SK-N-MC (cell line): ENCODE results near the gene ASIC5.

Experiments
- EZH2 ChIP-seq: fragments of 200-600 bp; sonication (generic); IDR thresholded peaks from one replicate; pipeline ENCODE4 v1.6.1; 2017; ENCODE audit warnings: antibody characterized with exemption
- POLR2AphosphoS5 ChIP-seq: IDR thresholded peaks from 2 replicates; pipeline ENCODE4 v1.6.1; 2012; ENCODE audit warnings: mild to moderate bottlenecking, low read depth, low read length, borderline replicate concordance

DNA sequence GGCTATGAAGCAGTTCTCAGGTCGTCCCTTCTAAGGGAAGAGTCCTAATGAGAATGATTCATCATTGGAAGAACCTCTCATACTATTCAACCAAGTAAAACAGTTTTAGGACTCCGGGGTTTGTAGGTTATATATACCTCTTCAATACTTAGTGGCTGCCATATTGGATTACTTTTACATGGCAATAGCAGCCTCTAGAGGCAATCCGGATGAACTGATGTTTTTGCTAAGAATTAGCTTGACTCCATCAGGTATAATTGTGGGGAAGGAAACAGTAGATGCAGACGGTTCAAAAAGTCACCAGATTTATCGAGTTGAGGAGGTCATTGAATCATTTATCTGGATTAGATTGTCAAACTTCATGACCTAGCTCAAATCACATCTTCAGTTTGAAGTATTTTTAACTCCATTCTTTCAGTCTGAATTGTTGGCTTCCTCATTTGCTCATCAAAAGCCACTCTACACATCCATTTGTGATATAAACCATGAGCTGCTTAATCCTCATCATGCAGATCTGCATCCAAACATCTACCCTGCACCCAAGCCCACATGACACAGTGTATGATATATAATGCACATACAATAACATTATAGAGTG lies 78.9 kb downstream of the ASIC5 start:
- no peak for TF ChIP-seq POLR2AphosphoS5
- no peak for TF ChIP-seq EZH2
